Loucy (cell line): ENCODE results near the gene FAM8A1.

Experiments used
- EZH2phosphoT487 ChIP-seq: fragments of 200-600 bp; IDR thresholded peaks from 2 replicates; pipeline ENCODE4 v1.6.1; 2018; ENCODE audit warnings: antibody characterized with exemption, mild to moderate bottlenecking, moderate library complexity, borderline replicate concordance
- TF ChIP-seq, protein P1 (sequence below): fragments of 200-600 bp; sonication (generic); conservative IDR thresholded peaks from 2 replicates; pipeline ENCODE4 v1.5.1; 2014; ENCODE audit warnings: mild to moderate bottlenecking, antibody characterized with exemption, low read length

DNA sequence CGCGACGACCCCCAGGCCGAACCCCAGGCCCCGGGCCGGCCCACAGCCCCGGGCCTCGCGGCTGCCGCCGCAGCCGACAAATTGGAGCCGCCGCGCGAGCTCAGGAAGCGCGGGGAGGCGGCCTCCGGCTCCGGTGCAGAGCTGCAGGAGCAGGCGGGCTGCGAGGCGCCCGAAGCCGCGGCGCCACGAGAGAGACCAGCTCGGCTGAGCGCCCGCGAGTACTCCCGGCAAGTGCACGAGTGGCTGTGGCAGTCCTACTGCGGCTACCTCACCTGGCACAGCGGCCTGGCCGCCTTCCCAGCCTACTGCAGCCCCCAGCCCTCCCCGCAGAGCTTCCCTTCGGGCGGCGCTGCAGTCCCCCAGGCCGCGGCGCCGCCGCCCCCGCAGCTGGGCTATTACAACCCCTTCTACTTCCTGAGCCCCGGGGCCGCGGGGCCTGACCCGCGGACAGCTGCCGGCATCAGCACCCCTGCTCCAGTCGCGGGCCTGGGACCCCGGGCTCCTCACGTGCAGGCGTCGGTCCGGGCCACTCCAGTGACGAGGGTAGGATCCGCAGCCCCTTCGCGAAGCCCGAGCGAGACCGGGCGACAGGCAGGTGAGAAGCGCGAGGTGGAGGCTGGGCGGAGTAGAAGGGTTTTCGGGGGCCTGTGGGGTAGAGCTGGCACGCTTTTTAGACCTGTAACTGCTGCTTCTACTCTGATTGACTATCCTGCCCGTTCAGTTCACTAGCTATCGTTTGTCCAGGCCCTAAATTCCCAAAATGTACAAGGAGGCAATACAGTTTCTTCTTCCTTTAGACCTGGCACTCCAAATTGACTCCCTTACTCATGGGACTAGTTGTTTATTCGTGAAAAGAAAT, 654 bp downstream of the FAM8A1 start:
- TF ChIP-seq, protein P1, sequence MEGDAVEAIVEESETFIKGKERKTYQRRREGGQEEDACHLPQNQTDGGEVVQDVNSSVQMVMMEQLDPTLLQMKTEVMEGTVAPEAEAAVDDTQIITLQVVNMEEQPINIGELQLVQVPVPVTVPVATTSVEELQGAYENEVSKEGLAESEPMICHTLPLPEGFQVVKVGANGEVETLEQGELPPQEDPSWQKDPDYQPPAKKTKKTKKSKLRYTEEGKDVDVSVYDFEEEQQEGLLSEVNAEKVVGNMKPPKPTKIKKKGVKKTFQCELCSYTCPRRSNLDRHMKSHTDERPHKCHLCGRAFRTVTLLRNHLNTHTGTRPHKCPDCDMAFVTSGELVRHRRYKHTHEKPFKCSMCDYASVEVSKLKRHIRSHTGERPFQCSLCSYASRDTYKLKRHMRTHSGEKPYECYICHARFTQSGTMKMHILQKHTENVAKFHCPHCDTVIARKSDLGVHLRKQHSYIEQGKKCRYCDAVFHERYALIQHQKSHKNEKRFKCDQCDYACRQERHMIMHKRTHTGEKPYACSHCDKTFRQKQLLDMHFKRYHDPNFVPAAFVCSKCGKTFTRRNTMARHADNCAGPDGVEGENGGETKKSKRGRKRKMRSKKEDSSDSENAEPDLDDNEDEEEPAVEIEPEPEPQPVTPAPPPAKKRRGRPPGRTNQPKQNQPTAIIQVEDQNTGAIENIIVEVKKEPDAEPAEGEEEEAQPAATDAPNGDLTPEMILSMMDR, result no peak
- TF ChIP-seq EZH2phosphoT487, result no peak
